ENCODE data around the gene RNF217. TPM values are rescaled to one million over a fixed set of nuclear protein-coding genes. Genes with fewer than 3 reads are reported as not detected.

RNF217 gene
- total and polyA plus RNA-seq, 2 of the 8 experiments (the other 6 are each of a cell fraction or from before 2014, with no cell fraction given): 2.0 to 8.9 TPM

GRCh38 chr6:124927806-124928205, 34.4 kb upstream of the RNF217 start:
- Histone ChIP-seq H2AK5ac (ENCODE audit: low read depth, low read length) (no peak overlapping the region), H3K4me3 (ENCODE audit: extremely low read depth in 1 of 4, insufficient read depth in 2 of 4, low read depth in 3 of 4, low read length in 4 of 4) (no peak overlapping the region), H3K4me2 (ENCODE audit: insufficient read depth in 1 of 2, low read depth in 2 of 2, low read length in 2 of 2) (no peak overlapping the region), H3K18ac (ENCODE audit: extremely low read depth, low read length) (no peak overlapping the region), H3K4me1 (replicated peaks in 1 of 4; ENCODE audit: control insufficient read depth in 3 of 4, insufficient read depth in 4 of 4, low read length in 3 of 4) (no peaks in the 10 kb centered on the region), H4K20me1 (replicated peaks in 1 of 2; ENCODE audit: control insufficient read depth in 1 of 2, insufficient read depth in 2 of 2, low read length in 2 of 2) (no peaks in the 10 kb centered on the region), H3K36me3 (ENCODE audit: control insufficient read depth in 2 of 4, insufficient read depth in 4 of 4, low read length in 3 of 4) (no peaks in the 10 kb centered on the region), H3K23me2 (ENCODE audit: low read depth, low read length) (no peaks in the 10 kb centered on the region), H3K14ac (ENCODE audit: insufficient read length) (no peak overlapping the region), H4K5ac (ENCODE audit: insufficient read length, low read depth, low read length) (no peak overlapping the region), H2AFZ (ENCODE audit: low read length) (no peak overlapping the region), H2BK20ac (ENCODE audit: low read length) (no peak overlapping the region), H3K27ac (ENCODE audit: low read depth, low read length) (no peak overlapping the region), H2BK15ac (ENCODE audit: low read length) (no peak overlapping the region), H2BK5ac (ENCODE audit: low read depth, low read length) (no peak overlapping the region), H4K91ac (replicated peaks; ENCODE audit: insufficient read length, low read length) (no peak overlapping the region), H3K79me1 (ENCODE audit: low read depth, low read length) (no peaks in the 10 kb centered on the region), H3K4ac (replicated peaks; ENCODE audit: insufficient read length, low read depth, low read length) (no peak overlapping the region), H2BK12ac (ENCODE audit: low read depth, low read length) (no peak overlapping the region), H3K27me3 (replicated peaks in 1 of 4; ENCODE audit: control insufficient read depth in 3 of 4, extremely low read depth in 1 of 4, insufficient read depth in 3 of 4, low read length in 3 of 4) (no peaks in the 10 kb centered on the region), H3K23ac (ENCODE audit: insufficient read length) (no peak overlapping the region), H3K79me2 (ENCODE audit: control insufficient read depth in 1 of 2, insufficient read depth in 2 of 2, low read length in 2 of 2) (no peaks in the 10 kb centered on the region), H4K8ac (ENCODE audit: extremely low read depth, insufficient read depth, low read length) (no peak overlapping the region), H2BK120ac (replicated peaks; ENCODE audit: low read depth, low read length) (no peak overlapping the region), H3K9me3 (ENCODE audit: insufficient read depth in 2 of 2, low read depth in 1 of 2, low read length in 1 of 2) (no peaks in the 10 kb centered on the region), H3K9ac (replicated peaks in 1 of 4; ENCODE audit: extremely low read depth in 1 of 4, low read depth in 3 of 4, low read length in 3 of 4) (no peak overlapping the region), H3K56ac (replicated peaks; ENCODE audit: insufficient read length, low read depth, low read length) (no peak overlapping the region)
- ChIA-PET POLR2A (ENCODE audit: partially characterized antibody) (no interaction called here), CTCF (ENCODE audit: partially characterized antibody) (no interaction called here)
- DNase-seq (ENCODE audit: low read depth in 1 of 2, low spot score in 2 of 2) (no peak), FAIRE-seq (no peak)
- WGBS, 2 experiments (ENCODE audit: extremely low coverage in 1 of 2, insufficient coverage in 1 of 2, insufficient read length in 1 of 2, insufficient replicate concordance in 2 of 2, low coverage in 1 of 2, low lambda C conversion rate in 2 of 2, missing lambda C conversion rate in 1 of 2): 97% methylated on average over 2 of the region's 2 CpGs; no CpG with 5 or more reads in 1 of the 2 experiments
- TF ChIP-seq HDAC2 (IDR thresholded peaks at IDR 0.05; ENCODE audit: borderline replicate concordance in 1 of 2, low read depth in 2 of 2, low read length in 2 of 2) (no peak), GABPA (IDR thresholded peaks at IDR 0.05; ENCODE audit: borderline replicate concordance, insufficient read depth, low read length) (no peak), TAF1 (IDR thresholded peaks at IDR 0.05; ENCODE audit: low read depth, low read length) (no peak), E2F6 (IDR thresholded peaks at IDR 0.05) (no peak), SP1 (IDR thresholded peaks at IDR 0.05; ENCODE audit: low read depth, low read length) (no peak)

All from H1 (cell line).